Stimulated activated CD4-positive, alpha-beta T cell treated with anti-CD3 and anti-CD28 coated beads, Interleukin-1b, Interleukin-23, amount 100 ng/mL, for 4 hours (primary cell): Measurements from ENCODE around the gene SBSN.

ENCODE experiments used
- DNase-seq, 2 donors: peaks; one replicate each; pipeline ENCODE4 v3.0.0-alpha.2; 2020; ENCODE audit warnings: low read depth in 2 of 2

The SBSN gene

GRCh38 chr19:35528218-35529038 is at the start of gene SBSN:
Gene SBSN, minus strand, starts transcription at chr19:35528311. Its CDS starts 30 bp downstream, at chr19:35528281.
- no peak for DNase-seq

DNA sequence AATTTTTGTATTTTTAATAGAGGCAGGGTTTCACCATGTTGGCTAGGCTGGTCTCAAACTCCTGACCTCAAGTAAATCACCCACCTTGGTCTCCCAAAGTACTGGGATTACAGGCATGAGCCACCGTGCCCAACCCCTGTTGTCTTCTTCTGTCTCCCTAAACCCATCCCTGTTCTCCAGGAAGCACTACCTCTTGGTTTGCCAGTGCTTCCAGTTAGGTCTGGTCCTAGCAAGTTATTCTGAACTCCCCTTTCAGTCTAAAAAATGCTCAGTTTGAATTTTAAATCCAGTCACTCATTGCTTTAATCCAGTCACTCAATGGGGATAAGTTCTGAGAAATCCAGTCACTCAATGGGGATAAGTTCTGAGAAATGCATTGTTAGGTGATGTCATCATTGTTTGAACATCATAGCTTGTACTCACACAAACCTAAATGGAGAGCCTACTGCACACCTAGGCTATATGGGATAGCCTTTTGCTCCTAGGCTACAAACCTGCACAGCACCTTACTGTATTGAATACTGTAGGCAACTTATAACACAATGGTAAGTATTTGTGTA is 43.4 kb upstream of the SBSN start:
- no peak for DNase-seq

GRCh38 chr19:35569281-35569781 is 41.2 kb upstream of the SBSN start:
- DNase-seq: no peak

GRCh38 chr19:35566738-35567137 is 38.6 kb upstream of the SBSN start:
- DNase-seq: no peak

GRCh38 chr19:35565016-35565856 is 37.1 kb upstream of the SBSN start:
- no peak for DNase-seq

DNA sequence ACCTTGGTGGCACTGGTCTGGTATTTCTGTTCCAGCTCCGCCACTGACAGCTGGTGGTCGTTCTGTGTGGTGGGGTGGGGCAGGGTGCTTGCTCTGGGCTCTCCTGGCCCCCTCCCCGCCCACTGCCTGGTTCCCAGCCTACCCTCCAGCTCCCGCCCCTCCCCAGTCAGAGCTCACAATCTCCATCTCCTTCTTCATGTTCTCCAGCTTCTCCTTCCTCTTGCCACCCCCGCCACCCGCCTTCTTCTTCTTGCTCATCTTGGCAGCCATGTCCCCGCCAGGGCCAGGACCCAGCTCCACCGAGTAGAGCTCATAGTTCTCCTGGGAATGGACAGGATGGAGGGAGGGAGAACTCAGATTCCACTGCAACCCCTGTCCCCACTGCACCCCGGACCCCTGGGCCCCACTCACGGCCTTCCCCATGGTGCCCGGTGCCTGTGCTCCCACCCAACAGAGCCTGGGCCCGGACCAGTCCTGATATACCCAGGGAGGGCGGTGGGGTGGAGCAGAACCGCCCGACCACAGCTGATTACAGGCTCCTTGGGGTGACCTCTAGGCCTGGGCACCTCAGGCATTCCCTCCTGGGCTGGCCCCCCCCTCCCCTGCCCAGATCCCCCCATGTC is 35.2 kb upstream of the SBSN start, which contains the start of gene ATP4A:
Gene ATP4A, minus strand, starts transcription at position 452 of the 623 bp plus-strand sequence. Its CDS starts 29 bp downstream, at position 423.
- DNase-seq: no peak

- DNase-seq: no peak
Observed at GRCh38 chr19:35562776-35563175, 34.7 kb upstream of the SBSN start.

- DNase-seq: no peak
Observed at GRCh38 chr19:35562336-35562735, 34.2 kb upstream of the SBSN start.

GRCh38 chr19:35561436-35561835 is 33.3 kb upstream of the SBSN start:
- DNase-seq: no peak

DNA sequence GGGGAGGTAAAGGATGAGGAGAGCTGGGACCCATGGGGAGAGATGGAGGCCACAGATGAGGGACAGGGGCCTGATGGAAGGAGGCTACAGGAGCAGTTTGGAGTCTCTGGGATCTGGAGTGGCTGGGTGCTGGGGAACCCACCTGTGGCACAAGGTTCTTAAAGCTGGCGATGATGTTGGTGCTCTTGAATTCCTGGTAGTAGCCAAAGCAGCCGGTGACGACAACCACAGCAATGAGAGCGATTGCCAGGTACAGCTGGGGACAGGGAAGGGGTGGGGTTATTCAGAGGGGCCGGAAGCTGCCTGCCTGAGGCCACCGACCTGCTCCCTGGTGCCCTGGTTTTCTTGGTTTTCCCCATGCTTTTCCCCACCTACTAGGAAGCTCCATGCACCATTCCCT is 32.6 kb upstream of the SBSN start:
- DNase-seq: no peak

GRCh38 chr19:35560271-35560670 is 32.2 kb upstream of the SBSN start:
- DNase-seq: no peak

- no peak for DNase-seq
Observed at GRCh38 chr19:35559781-35560180, 31.7 kb upstream of the SBSN start.

GRCh38 chr19:35559281-35559659 is 31.2 kb upstream of the SBSN start:
- DNase-seq: no peak

DNA sequence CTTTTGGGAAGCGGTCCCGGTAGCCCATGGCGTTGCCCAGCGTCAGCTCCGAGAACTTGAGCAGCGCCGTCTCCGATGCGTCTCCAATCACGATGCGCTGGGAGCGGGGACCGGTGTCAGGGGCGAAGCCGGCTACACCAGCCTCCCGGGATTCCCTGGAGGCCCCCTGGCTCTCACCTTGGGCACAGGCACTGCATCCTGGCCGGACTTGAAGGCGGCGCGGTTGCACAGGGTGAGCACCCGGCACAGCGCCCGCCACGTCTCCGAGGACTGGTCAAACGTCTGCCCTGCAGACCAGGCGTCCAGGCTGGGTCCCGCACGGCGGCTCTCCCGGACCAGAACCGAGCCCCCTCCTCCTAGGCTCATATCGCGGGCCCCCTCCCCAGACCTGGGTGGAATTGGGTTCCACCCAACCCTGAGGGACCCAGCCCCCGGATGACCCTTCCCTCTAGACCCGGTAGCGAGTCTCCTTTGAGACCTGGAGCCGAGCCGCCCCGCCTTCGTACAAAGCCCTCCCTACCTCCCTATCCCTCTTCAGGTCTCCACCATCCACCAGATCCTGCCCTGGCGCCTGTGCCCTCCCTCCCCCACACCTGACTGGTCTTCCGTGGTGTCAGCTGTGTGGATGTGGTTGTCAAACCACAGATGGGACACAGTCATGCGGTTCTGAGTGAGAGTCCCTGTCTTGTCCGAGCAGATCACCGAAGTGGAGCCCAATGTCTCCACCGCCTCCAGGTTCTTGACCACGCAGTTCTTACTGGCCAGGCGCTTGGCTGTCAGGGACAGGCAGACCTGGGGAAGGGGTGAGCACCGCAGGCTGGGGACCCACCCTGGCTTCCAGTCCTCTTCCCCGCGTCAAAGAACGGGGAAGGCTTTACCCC is 30.5 kb upstream of the SBSN start:
- no peak for DNase-seq

DNA sequence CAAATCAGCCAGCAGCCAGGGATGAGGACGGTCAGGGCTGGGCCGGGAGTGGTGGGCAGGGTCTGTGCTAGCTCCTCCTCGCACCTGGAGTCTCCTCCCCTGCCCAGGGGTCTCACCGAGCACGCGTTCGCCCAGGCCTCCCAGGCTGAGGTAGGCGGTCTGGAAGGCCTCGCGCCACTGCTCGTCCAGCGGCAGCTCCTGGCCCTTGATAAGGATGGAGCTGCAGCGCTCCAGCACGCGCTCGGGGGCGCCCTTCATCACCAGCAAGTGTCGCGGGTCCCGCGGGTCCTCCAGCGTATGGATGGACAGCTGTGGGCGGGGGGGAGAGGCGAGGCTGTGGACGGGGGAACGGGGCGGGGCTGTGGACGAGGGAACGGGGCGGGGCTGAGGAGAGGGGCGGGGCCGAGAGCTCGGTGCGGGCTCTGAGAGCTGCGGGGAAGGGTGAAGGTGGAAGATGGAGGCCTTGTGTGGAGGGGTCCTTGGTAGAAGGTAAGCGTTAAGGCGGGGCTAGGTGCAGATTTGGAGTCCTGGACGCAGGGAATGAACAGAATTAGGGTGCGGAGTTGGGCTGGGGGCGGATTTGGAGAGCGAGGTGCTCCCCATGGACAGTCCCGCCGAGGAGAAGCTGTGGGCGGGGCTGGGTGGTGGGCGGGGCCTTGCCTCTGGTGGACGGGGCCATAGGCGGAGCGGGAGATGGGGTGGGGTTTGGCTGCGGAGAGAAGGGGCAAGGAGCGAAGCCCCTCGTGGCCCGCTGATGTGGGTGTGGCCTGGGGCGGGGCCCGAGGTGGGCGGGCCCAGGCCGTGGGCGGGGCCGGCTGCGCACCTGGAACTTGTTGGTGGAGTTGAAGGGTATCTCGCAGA is 29.7 kb upstream of the SBSN start:
- peak; percentile 34 to 54 for DNase-seq

DNA sequence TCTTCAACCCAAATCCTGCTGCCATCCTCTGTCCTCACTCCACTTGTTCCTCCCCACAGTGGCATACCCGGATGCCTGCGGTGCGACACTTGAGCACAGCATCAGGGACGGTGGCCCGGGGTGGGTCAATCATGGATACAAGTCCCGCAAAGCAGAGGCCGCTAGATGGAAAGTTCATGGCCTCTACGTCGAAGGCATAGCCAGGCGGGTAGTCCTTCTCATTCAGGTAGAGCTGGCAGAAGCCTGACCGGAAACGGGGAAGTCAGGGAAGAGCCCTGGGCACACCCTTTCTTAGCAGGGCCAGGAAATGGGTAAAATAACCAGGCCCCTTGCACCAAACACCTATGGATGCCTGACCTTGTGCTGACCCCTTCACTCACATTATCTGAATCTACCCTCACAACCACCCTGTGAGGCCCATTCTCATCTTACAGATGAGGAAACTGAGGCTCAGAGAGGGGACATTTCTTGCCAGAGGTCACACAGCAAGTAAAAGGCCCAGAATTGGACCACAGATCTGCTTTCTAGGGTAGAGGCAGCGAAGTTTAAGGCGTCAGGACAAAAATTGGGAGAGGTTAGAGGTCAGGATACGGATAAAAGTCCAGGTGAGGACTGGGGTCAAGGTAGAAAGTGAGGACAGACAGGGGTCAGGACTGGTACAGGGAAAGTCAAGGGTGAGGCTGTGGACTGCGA is 28.9 kb upstream of the SBSN start:
- no peak for DNase-seq

GRCh38 chr19:35556025-35556590 is 28.0 kb upstream of the SBSN start:
- DNase-seq: no peak

DNA sequence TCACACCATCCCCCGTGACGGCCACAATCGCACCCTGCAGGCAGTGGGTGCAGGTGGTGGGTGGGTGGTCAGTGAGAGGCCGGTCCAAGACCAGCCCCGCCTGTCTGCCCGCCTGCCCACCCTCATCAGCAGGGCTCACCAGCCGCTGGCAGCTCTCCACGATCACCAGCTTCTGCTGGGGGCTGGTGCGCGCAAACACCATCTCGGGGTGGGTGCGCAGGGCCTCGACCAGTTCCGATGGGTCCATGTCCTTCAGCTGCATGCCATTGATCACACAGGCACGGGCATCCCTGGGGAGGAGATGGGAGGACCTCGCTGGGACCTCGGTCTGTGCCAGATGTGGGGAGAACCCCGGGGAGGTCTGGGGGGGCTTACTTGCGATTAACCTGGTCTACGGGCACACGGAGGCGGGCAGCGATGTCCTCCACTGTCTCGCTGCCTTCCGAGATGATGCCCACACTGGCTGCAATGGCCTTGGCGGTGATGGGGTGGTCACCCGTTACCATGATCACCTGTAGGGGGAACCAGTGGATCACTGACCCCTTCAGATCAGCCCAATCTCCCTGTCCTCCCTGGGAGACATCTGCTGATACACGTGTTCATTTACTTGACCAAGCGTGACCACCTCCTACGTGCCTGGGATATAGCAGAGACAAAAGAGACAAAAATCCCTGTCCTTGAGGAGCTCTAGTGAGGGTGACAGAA is 27.3 kb upstream of the SBSN start:
- DNase-seq: no peak
